Mesenteric fat pad (tissue), 1 donor: ENCODE data around the gene WNK1. TPM values are rescaled to one million over a fixed set of nuclear protein-coding genes. Genes with fewer than 3 reads are reported as not detected.
"Not testable (repeated sequence)": the region's sequence is repeated elsewhere in the genome, so short reads cannot be mapped to it uniquely, and the experiment has no call there.

Experiments
- DNase-seq: peaks from one replicate; pipeline ENCODE4 v3.0.0-alpha.2; 2020; ENCODE audit warnings: low spot score
- total RNA-seq: library from RNA; stranded (reverse); fragmentation: NEBNext Ultra II Directional; extraction: Animal tissue kit (Norgen Biotek cat#: 25700); gene quantifications from one replicate; pipeline ENCODE4 v1.2.1, GENCODE V29; 2021
- donor health status: DM: yes; HTN: yes; CAD: no.

Gene WNK1
- total RNA-seq, 1 donor from 2014 or later, result 312 TPM

- DNase-seq, result no peak
Measured at GRCh38 chr12:777550-778047, 25.2 kb downstream of the WNK1 start.

GRCh38 chr12:778615-779014 is 26.2 kb downstream of the WNK1 start:
- no peak for DNase-seq

GRCh38 chr12:779745-780734 is 27.7 kb downstream of the WNK1 start:
- DNase-seq, result no peak

GRCh38 chr12:780750-781379 is 28.5 kb downstream of the WNK1 start:
- no peak for DNase-seq

GRCh38 chr12:785706-786105 is 33.3 kb downstream of the WNK1 start:
- DNase-seq, result no peak

- no peak for DNase-seq
Measured at GRCh38 chr12:788288-788687, 35.9 kb downstream of the WNK1 start.

- not testable (repeated sequence) for DNase-seq
Measured at GRCh38 chr12:788762-789161, 36.4 kb downstream of the WNK1 start.

GRCh38 chr12:789852-790563 is 37.6 kb downstream of the WNK1 start:
- no peak for DNase-seq

- no peak for DNase-seq
Measured at GRCh38 chr12:790608-791007, 38.2 kb downstream of the WNK1 start.

GRCh38 chr12:793037-793436 is 40.7 kb downstream of the WNK1 start:
- no peak for DNase-seq

- DNase-seq, result no peak
Measured at GRCh38 chr12:793711-794110, 41.3 kb downstream of the WNK1 start.

GRCh38 chr12:795305-795704 is 42.9 kb downstream of the WNK1 start:
- DNase-seq, result no peak

- no peak for DNase-seq
Measured at GRCh38 chr12:800401-800800, 48.0 kb downstream of the WNK1 start.

- DNase-seq, result no peak
Measured at GRCh38 chr12:802242-803120, 50.1 kb downstream of the WNK1 start.

- no peak for DNase-seq
Measured at GRCh38 chr12:805022-805632, 52.7 kb downstream of the WNK1 start.

GRCh38 chr12:806200-806791 is 53.9 kb downstream of the WNK1 start:
- DNase-seq, result no peak

- DNase-seq, result no peak
Measured at GRCh38 chr12:807041-807735, 54.8 kb downstream of the WNK1 start.

- DNase-seq, result no peak
Measured at GRCh38 chr12:810116-810515, 57.7 kb downstream of the WNK1 start.
